ENCODE measurements around the gene MVB12B. TPM values are rescaled to one million over a fixed set of nuclear protein-coding genes. Genes with fewer than 3 reads are reported as not detected.

Gene MVB12B
- total RNA-seq, 2 donors from 2014 or later: 18.6 to 19.7 TPM

GRCh38 chr9:126393876-126394275 lies 67.2 kb downstream of the MVB12B start:
- Mint-ChIP-seq H3K36me3 (ENCODE audit: low read depth) (peaks cover 16% of the 10 kb centered on the region), H3K27ac (no peak overlapping the region), H3K4me1 (peaks cover 16% of the 10 kb centered on the region), H3K27me3 (ENCODE audit: insufficient read depth) (no peaks in the 10 kb centered on the region), H3K9me3 (no peaks in the 10 kb centered on the region), H3K4me3 (no peak overlapping the region)
- no peaks in the 10 kb centered on the region for H3K9me3 ChIP-seq (ENCODE audit: control insufficient read depth, low read length)
- no peak for TF ChIP-seq CTCF (conservative IDR thresholded peaks at IDR 0.05)
- no peak for DNase-seq
- no peak overlapping the region for H3K9ac ChIP-seq (ENCODE audit: extremely low read depth, low read length, poor library complexity, severe bottlenecking)
- WGBS, 2 experiments (ENCODE audit: insufficient coverage in 1 of 2, insufficient read length in 1 of 2): 84 to 85% methylated on average over 3 to 6 of the region's 6 CpGs
- H3K36me3 ChIP-seq (ENCODE audit: control insufficient read depth, insufficient read depth, low read length): peaks cover 18% of the 10 kb centered on the region
- H3K4me3 ChIP-seq (ENCODE audit: low read length): no peak overlapping the region
- no peak overlapping the region for H3K27ac ChIP-seq (ENCODE audit: low read depth, low read length)
- H3K4me1 ChIP-seq (ENCODE audit: control insufficient read depth, insufficient read depth, low read length): no peaks in the 10 kb centered on the region
- no peaks in the 10 kb centered on the region for H3K27me3 ChIP-seq (ENCODE audit: control insufficient read depth, insufficient read depth, low read length, poor library complexity, severe bottlenecking)

GRCh38 chr9:126394802-126395201 lies 68.2 kb downstream of the MVB12B start:
- peaks cover 16% of the 10 kb centered on the region for H3K36me3 Mint-ChIP-seq (ENCODE audit: low read depth)
- H3K4me1 ChIP-seq (ENCODE audit: control insufficient read depth, insufficient read depth, low read length): peaks cover 3% of the 10 kb centered on the region
- H3K9me3 ChIP-seq (ENCODE audit: control insufficient read depth, low read length): no peaks in the 10 kb centered on the region
- H3K27me3 ChIP-seq (ENCODE audit: control insufficient read depth, insufficient read depth, low read length, poor library complexity, severe bottlenecking): no peaks in the 10 kb centered on the region
- TF ChIP-seq CTCF (conservative IDR thresholded peaks at IDR 0.05): no peak
- H3K27me3 Mint-ChIP-seq (ENCODE audit: insufficient read depth): no peaks in the 10 kb centered on the region
- H3K9me3 Mint-ChIP-seq: no peaks in the 10 kb centered on the region
- H3K36me3 ChIP-seq (ENCODE audit: control insufficient read depth, insufficient read depth, low read length): peaks cover 19% of the 10 kb centered on the region
- no peak overlapping the region for H3K27ac Mint-ChIP-seq
- no peak overlapping the region for H3K9ac ChIP-seq (ENCODE audit: extremely low read depth, low read length, poor library complexity, severe bottlenecking)
- DNase-seq: no peak
- H3K27ac ChIP-seq (ENCODE audit: low read depth, low read length): no peak overlapping the region
- 88 to 100% methylated on average over 5 to 9 of the region's 9 CpGs for WGBS, 2 experiments (ENCODE audit: insufficient coverage in 1 of 2, insufficient read length in 1 of 2)
- H3K4me3 Mint-ChIP-seq: no peak overlapping the region
- H3K4me3 ChIP-seq (ENCODE audit: low read length): no peak overlapping the region
- peaks cover 16% of the 10 kb centered on the region for H3K4me1 Mint-ChIP-seq

- peaks cover 15% of the 10 kb centered on the region for H3K36me3 ChIP-seq (ENCODE audit: control insufficient read depth, insufficient read depth, low read length)
- no peak overlapping the region for H3K27ac ChIP-seq (ENCODE audit: low read depth, low read length)
- Mint-ChIP-seq H3K4me1 (peaks cover 16% of the 10 kb centered on the region), H3K36me3 (ENCODE audit: low read depth) (peaks cover 16% of the 10 kb centered on the region), H3K4me3 (no peak overlapping the region), H3K27ac (no peak overlapping the region), H3K9me3 (no peaks in the 10 kb centered on the region), H3K27me3 (ENCODE audit: insufficient read depth) (no peaks in the 10 kb centered on the region)
- H3K9me3 ChIP-seq (ENCODE audit: control insufficient read depth, low read length): no peaks in the 10 kb centered on the region
- no peaks in the 10 kb centered on the region for H3K27me3 ChIP-seq (ENCODE audit: control insufficient read depth, insufficient read depth, low read length, poor library complexity, severe bottlenecking)
- no peak overlapping the region for H3K4me3 ChIP-seq (ENCODE audit: low read length)
- H3K4me1 ChIP-seq (ENCODE audit: control insufficient read depth, insufficient read depth, low read length): peaks cover 3% of the 10 kb centered on the region
- DNase-seq: no peak
- no peak overlapping the region for H3K9ac ChIP-seq (ENCODE audit: extremely low read depth, low read length, poor library complexity, severe bottlenecking)
- WGBS, 2 experiments (ENCODE audit: insufficient coverage in 1 of 2, insufficient read length in 1 of 2): 88 to 92% methylated on average over 5 to 7 of the region's 7 CpGs
- no peak for TF ChIP-seq CTCF (conservative IDR thresholded peaks at IDR 0.05)
Measured at GRCh38 chr9:126395439-126396212, 69.0 kb downstream of the MVB12B start.

All from endodermal cell (in vitro differentiated cells).